Measurements from ENCODE around the gene COPS3.
"Not testable (repeated sequence)": the region's sequence is repeated elsewhere in the genome, so short reads cannot be mapped to it uniquely, and the experiment has no call there.

Gene COPS3

GRCh38 chr17:17295141-17295540 lies 14.1 kb upstream of the COPS3 start:
- no peak for TF ChIP-seq POLR2AphosphoS5 (IDR thresholded peaks at IDR 0.05; ENCODE audit: borderline replicate concordance, low read depth, low read length)
- no peak for TF ChIP-seq FOXP2 (optimal IDR thresholded peaks at IDR 0.05; ENCODE audit: control extremely low read depth, extremely low read length, insufficient read depth)
- TF ChIP-seq EZH2 (IDR thresholded peaks at IDR 0.05) = no peak
- Histone ChIP-seq H3K9me3 (ENCODE audit: low read depth, low read length) (no peaks in the 10 kb centered on the region), H3K4me3 (no peak overlapping the region), H3K27ac (no peak overlapping the region), H3K9ac (ENCODE audit: insufficient read length) (no peak overlapping the region), H3K36me3 (ENCODE audit: insufficient read depth, low read length) (no peaks in the 10 kb centered on the region)
- DNase-seq (ENCODE audit: low read depth, low spot score) = no peak

GRCh38 chr17:17289701-17290100 lies 8.7 kb upstream of the COPS3 start:
- no peak for TF ChIP-seq POLR2AphosphoS5 (IDR thresholded peaks at IDR 0.05; ENCODE audit: borderline replicate concordance, low read depth, low read length)
- no peak for TF ChIP-seq FOXP2 (optimal IDR thresholded peaks at IDR 0.05; ENCODE audit: control extremely low read depth, extremely low read length, insufficient read depth)
- TF ChIP-seq EZH2 (IDR thresholded peaks at IDR 0.05) = no peak
- H3K27ac ChIP-seq = no peak overlapping the region
- no peak overlapping the region for H3K9ac ChIP-seq (ENCODE audit: insufficient read length)
- H3K4me3 ChIP-seq = no peak overlapping the region
- H3K36me3 ChIP-seq (ENCODE audit: insufficient read depth, low read length) = no peaks in the 10 kb centered on the region
- H3K9me3 ChIP-seq (ENCODE audit: low read depth, low read length) = no peaks in the 10 kb centered on the region
- DNase-seq (ENCODE audit: low read depth, low spot score) = no peak

GRCh38 chr17:17289086-17289485 lies 8.0 kb upstream of the COPS3 start:
- no peak for TF ChIP-seq FOXP2 (optimal IDR thresholded peaks at IDR 0.05; ENCODE audit: control extremely low read depth, extremely low read length, insufficient read depth)
- TF ChIP-seq EZH2 (IDR thresholded peaks at IDR 0.05) = no peak
- no peak for TF ChIP-seq POLR2AphosphoS5 (IDR thresholded peaks at IDR 0.05; ENCODE audit: borderline replicate concordance, low read depth, low read length)

GRCh38 chr17:17285951-17286350 lies 4.9 kb upstream of the COPS3 start:
- no peak for DNase-seq (ENCODE audit: low read depth, low spot score)
- H3K27ac ChIP-seq = no peak overlapping the region

More at GRCh38 chr17:17289086-17289485, 8.0 kb upstream of the COPS3 start:
- DNase-seq (ENCODE audit: low read depth, low spot score) = no peak
- H3K27ac ChIP-seq = no peak overlapping the region
- H3K4me3 ChIP-seq = no peak overlapping the region
- no peaks in the 10 kb centered on the region for H3K36me3 ChIP-seq (ENCODE audit: insufficient read depth, low read length)
- H3K9me3 ChIP-seq (ENCODE audit: low read depth, low read length) = no peaks in the 10 kb centered on the region
- H3K9ac ChIP-seq (ENCODE audit: insufficient read length) = no peak overlapping the region

GRCh38 chr17:17279316-17279715 lies 1.7 kb downstream of the COPS3 start:
- H3K9me3 ChIP-seq (ENCODE audit: low read depth, low read length) = no peaks in the 10 kb centered on the region
- peaks cover 7% of the 10 kb centered on the region; the same call in 1 of the 2 replicates for H3K36me3 ChIP-seq (ENCODE audit: insufficient read depth, low read length)
- H3K4me3 ChIP-seq = peak overlapping the region; percentile 84
- DNase-seq (ENCODE audit: low read depth, low spot score) = no peak
- H3K9ac ChIP-seq (ENCODE audit: insufficient read length) = peak overlapping the region; percentile 95
- no peak overlapping the region for H3K27ac ChIP-seq
- TF ChIP-seq POLR2AphosphoS5 (IDR thresholded peaks at IDR 0.05; ENCODE audit: borderline replicate concordance, low read depth, low read length) = no peak
- TF ChIP-seq FOXP2 (optimal IDR thresholded peaks at IDR 0.05; ENCODE audit: control extremely low read depth, extremely low read length, insufficient read depth) = no peak
- TF ChIP-seq EZH2 (IDR thresholded peaks at IDR 0.05) = no peak

More at GRCh38 chr17:17285951-17286350, 4.9 kb upstream of the COPS3 start:
- TF ChIP-seq FOXP2 (optimal IDR thresholded peaks at IDR 0.05; ENCODE audit: control extremely low read depth, extremely low read length, insufficient read depth) (no peak), POLR2AphosphoS5 (IDR thresholded peaks at IDR 0.05; ENCODE audit: borderline replicate concordance, low read depth, low read length) (no peak), EZH2 (IDR thresholded peaks at IDR 0.05) (no peak)
- Histone ChIP-seq H3K9me3 (ENCODE audit: low read depth, low read length) (no peaks in the 10 kb centered on the region), H3K9ac (ENCODE audit: insufficient read length) (no peak overlapping the region), H3K4me3 (no peak overlapping the region), H3K36me3 (ENCODE audit: insufficient read depth, low read length) (no peaks in the 10 kb centered on the region)

GRCh38 chr17:17277431-17277830 lies 3.6 kb downstream of the COPS3 start:
- DNase-seq (ENCODE audit: low read depth, low spot score); H3K9ac ChIP-seq (ENCODE audit: insufficient read length); H3K27ac ChIP-seq; H3K4me3 ChIP-seq; H3K9me3 ChIP-seq (ENCODE audit: low read depth, low read length): not testable (repeated sequence)
- peaks cover 25% of the 10 kb centered on the region for H3K36me3 ChIP-seq (ENCODE audit: insufficient read depth, low read length)

- no peak for DNase-seq (ENCODE audit: low read depth, low spot score)
- H3K36me3 ChIP-seq (ENCODE audit: insufficient read depth, low read length) = peaks cover 29% of the 10 kb centered on the region
Observed at GRCh38 chr17:17275971-17276370, 5.1 kb downstream of the COPS3 start.

GRCh38 chr17:17269926-17270773 lies 10.9 kb downstream of the COPS3 start:
- no peaks in the 10 kb centered on the region for H3K9me3 ChIP-seq (ENCODE audit: low read depth, low read length)

More at GRCh38 chr17:17275971-17276370, 5.1 kb downstream of the COPS3 start:
- no peak overlapping the region for H3K9ac ChIP-seq (ENCODE audit: insufficient read length)
- no peak overlapping the region for H3K4me3 ChIP-seq
- 0 out of 2 replicates have a peak overlapping the region, but pooled peaks have one; percentile 2 for H3K27ac ChIP-seq
- no peaks in the 10 kb centered on the region for H3K9me3 ChIP-seq (ENCODE audit: low read depth, low read length)
- TF ChIP-seq FOXP2 (optimal IDR thresholded peaks at IDR 0.05; ENCODE audit: control extremely low read depth, extremely low read length, insufficient read depth) (no peak), POLR2AphosphoS5 (IDR thresholded peaks at IDR 0.05; ENCODE audit: borderline replicate concordance, low read depth, low read length) (no peak), EZH2 (IDR thresholded peaks at IDR 0.05) (no peak)

More at GRCh38 chr17:17269926-17270773, 10.9 kb downstream of the COPS3 start:
- TF ChIP-seq FOXP2 (optimal IDR thresholded peaks at IDR 0.05; ENCODE audit: control extremely low read depth, extremely low read length, insufficient read depth) (no peak), POLR2AphosphoS5 (IDR thresholded peaks at IDR 0.05; ENCODE audit: borderline replicate concordance, low read depth, low read length) (no peak), EZH2 (IDR thresholded peaks at IDR 0.05) (no peak)
- Histone ChIP-seq H3K4me3 (no peak overlapping the region), H3K36me3 (ENCODE audit: insufficient read depth, low read length) (peaks cover 71% of the 10 kb centered on the region), H3K9ac (ENCODE audit: insufficient read length) (no peak overlapping the region), H3K27ac (no peak overlapping the region)
- DNase-seq (ENCODE audit: low read depth, low spot score) = no peak

Data from SK-N-MC (cell line).